Measurements from ENCODE around the gene LDLRAD1.

- TF ChIP-seq CTCF (conservative IDR thresholded peaks at IDR 0.05; ENCODE audit: low read length) (no peak), EZH2phosphoT487 (IDR thresholded peaks at IDR 0.05; ENCODE audit: borderline replicate concordance) (no peak)
Observed at GRCh38 chr1:53968125-53968513, 49.9 kb downstream of the LDLRAD1 start.
